K562 (cell line): ENCODE data around the gene HSD17B8. TPM values are rescaled to one million over a fixed set of nuclear protein-coding genes. Genes with fewer than 3 reads are reported as not detected.

Experiments
- CAMTA2 ChIP-seq: fragments of 250-450 bp; sonication (Bioruptor Pico); conservative IDR thresholded peaks from 2 replicates; pipeline ENCODE4 v1.5.1; 2022
- CREB3 ChIP-seq: fragments of 450-650 bp; conservative IDR thresholded peaks from 2 replicates; pipeline ENCODE4 v1.6.1; 2016; ENCODE audit warnings: missing genetic modification characterization, low read depth, mild to moderate bottlenecking, missing compliant biosample characterization, moderate library complexity
- CTBP1 ChIP-seq: fragments of 450-650 bp; IDR thresholded peaks from 2 replicates; pipeline ENCODE4 v1.6.1; 2016; ENCODE audit warnings: borderline replicate concordance
- E4F1 ChIP-seq: fragments of 250-450 bp; sonication (Bioruptor Pico); IDR thresholded peaks from 2 replicates; pipeline ENCODE4 v1.5.0; 2021; ENCODE audit warnings: mild to moderate bottlenecking, borderline replicate concordance
- PHF20 ChIP-seq: fragments of 450-650 bp; IDR thresholded peaks from 2 replicates; pipeline ENCODE4 v1.6.1; 2018; ENCODE audit not compliant: partially characterized antibody
- RB1 ChIP-seq: fragments of 450-650 bp; IDR thresholded peaks from 2 replicates; pipeline ENCODE4 v1.6.1; 2017; ENCODE audit warnings: low read depth, mild to moderate bottlenecking
- RBBP5 ChIP-seq: fragments of 200-600 bp; sonication (generic); IDR thresholded peaks from 2 replicates; pipeline ENCODE4 v1.6.1; 2012; ENCODE audit warnings: borderline replicate concordance, mild to moderate bottlenecking, low read length, control low read depth, inconsistent platforms; ENCODE audit not compliant: insufficient read depth, poor library complexity, severe bottlenecking
- RCOR1 ChIP-seq, 2 experiments: IDR thresholded peaks; 2 replicates each; pipeline ENCODE4 v1.6.1; 2012; ENCODE audit warnings: low read depth in 2 of 2, low read length in 2 of 2, borderline replicate concordance in 1 of 2, improper control_type of control experiment in 1 of 2
- SMAD1 ChIP-seq: fragments of 150-350 bp; IDR thresholded peaks from 2 replicates; pipeline ENCODE4 v1.6.1; 2014; ENCODE audit warnings: low read length, low read depth; ENCODE audit not compliant: partially characterized antibody
- TCF7 ChIP-seq: sonication (generic); IDR thresholded peaks from 2 replicates; pipeline ENCODE4 v1.6.1; 2016; ENCODE audit warnings: antibody characterized with exemption, borderline replicate concordance
- TFE3 ChIP-seq: fragments of 450-650 bp; formaldehyde crosslinking; IDR thresholded peaks from 2 replicates; pipeline ENCODE4 v1.4.0; 2020; ENCODE audit warnings: mild to moderate bottlenecking, mixed read lengths
- XRCC4 ChIP-seq: IDR thresholded peaks from one replicate; pipeline ENCODE4 v1.6.1; 2011; ENCODE audit not compliant: insufficient read depth, insufficient read length; ENCODE audit errors: extremely low read depth
- ZBTB26 ChIP-seq: fragments of 450-650 bp; formaldehyde crosslinking; IDR thresholded peaks from 2 replicates; pipeline ENCODE4 v1.4.0; 2022; ENCODE audit warnings: missing genetic modification characterization
- ZBTB33 ChIP-seq: sonication (generic); formaldehyde crosslinking; IDR thresholded peaks from 2 replicates; pipeline ENCODE4 v1.8.1; 2023; ENCODE audit warnings: mild to moderate bottlenecking, missing genetic modification reagents
- ZNF143 ChIP-seq: sonication (generic); formaldehyde crosslinking; IDR thresholded peaks from 2 replicates; pipeline ENCODE4 v1.9.0; 2022; ENCODE audit warnings: mild to moderate bottlenecking, missing genetic modification reagents
- ZNF445 ChIP-seq: fragments of 250-450 bp; sonication (Bioruptor Pico); IDR thresholded peaks from 2 replicates; pipeline ENCODE4 v1.4.0; 2020; ENCODE audit warnings: low read depth, mild to moderate bottlenecking, moderate library complexity
- polyA plus RNA-seq, 8 experiments: library from polyadenylated mRNA; depleted of rRNA in 4 of 8; stranded (reverse) in 5 of 8; unstranded in 3 of 8; fragments of >200 nt; fragmentation: Nextera tagmentation in 2 of 8; fragmentation: Illumina TruSeq in 1 of 8; extraction: Ambion mirVana in 2 of 8; extraction: Trizol in 1 of 8; gene quantifications; 2 replicates each; pipeline versions ENCODE4 v1.2.1 to v1.2.3, GENCODE V29; 2011 to 2014; ENCODE audit warnings: inconsistent platforms in 1 of 8, missing spikeins in 1 of 8
- total RNA-seq, 7 experiments: library from RNA; depleted of rRNA in 6 of 7; stranded (reverse); fragments of >200 nt in 6 of 7; fragmentation: Illumina TruSeq in 2 of 7; extraction: Trizol in 2 of 7; gene quantifications; 2 replicates each; pipeline versions ENCODE4 v1.2.1 to v1.2.3, GENCODE V29; 2011 to 2021; ENCODE audit warnings: low replicate concordance in 1 of 7

Gene HSD17B8
- total and polyA plus RNA-seq, 9 of the 15 experiments (the other 6 are each of a cell fraction or from before 2014, with no cell fraction given) = 3.7 to 35.2 (median 14.2) TPM

GRCh38 chr6:33204415-33205190 lies at the start of gene HSD17B8 (continued):
- TF ChIP-seq SMAD1 = no peak
- TF ChIP-seq TCF7 = no peak
- TF ChIP-seq PHF20 = no peak
- no peak for TF ChIP-seq CTBP1
- TF ChIP-seq E4F1 = no peak
- TF ChIP-seq ZNF143 = no peak
- TF ChIP-seq RB1 = peak; percentile 53; the same call in 1 of the 2 replicates
- no peak for TF ChIP-seq XRCC4
- peak; percentile 84; the same call in 1 of the 2 replicates for TF ChIP-seq CAMTA2 (CRISPR knock-in tag)
- TF ChIP-seq RBBP5 = peak; percentile 76
- no peak for TF ChIP-seq ZBTB26 (CRISPR knock-in tag)
- no peak for TF ChIP-seq ZNF445 (CRISPR knock-in tag)
- peak; percentile 77 for TF ChIP-seq ZBTB33 (CRISPR knock-in tag)
- TF ChIP-seq TFE3 (CRISPR knock-in tag) = no peak
- TF ChIP-seq CREB3 (tag) = no peak
- peak in 1 of 2 experiments; percentile 7; a peak in 1 of 4 replicates for TF ChIP-seq RCOR1 (IDR thresholded peaks at IDR 0.05; ENCODE audit: borderline replicate concordance in 1 of 2, low read depth in 2 of 2, low read length in 2 of 2)
